NCI-H526 treated with DMSO at 0.1 percent for 48 hours (cell line): Measurements from ENCODE around the gene CFAP92.

Source experiments
- DNase-seq: peaks from one replicate; lab custom pipeline; 2025; lab: John Stamatoyannopoulos, UW

CFAP92 gene

GRCh38 chr3:129007792-129008191 lies 13.9 kb upstream of the CFAP92 start:
- no peak for DNase-seq

- no peak for DNase-seq
Measured at GRCh38 chr3:129006864-129007263, 13.0 kb upstream of the CFAP92 start.

- no peak for DNase-seq
Measured at GRCh38 chr3:129005526-129006303, 11.8 kb upstream of the CFAP92 start.

GRCh38 chr3:129004639-129005295 lies 10.9 kb upstream of the CFAP92 start:
- no peak for DNase-seq

- DNase-seq = peak; percentile 24
Measured at GRCh38 chr3:129003578-129004112, 9.8 kb upstream of the CFAP92 start.

- no peak for DNase-seq
Measured at GRCh38 chr3:129002573-129003569, 9.0 kb upstream of the CFAP92 start.

- no peak for DNase-seq
Measured at GRCh38 chr3:129001806-129002572, 8.1 kb upstream of the CFAP92 start.

GRCh38 chr3:129001101-129001805 lies 7.4 kb upstream of the CFAP92 start, which contains the start of gene EFCC1:
Gene EFCC1, plus strand, starts transcription at chr3:129001304. Its CDS starts 325 bp downstream, at chr3:129001629.
- no peak for DNase-seq

- no peak for DNase-seq
Measured at GRCh38 chr3:129000742-129001100, 6.8 kb upstream of the CFAP92 start.

- no peak for DNase-seq
Measured at GRCh38 chr3:128999102-128999501, 5.2 kb upstream of the CFAP92 start.

- no peak for DNase-seq
Measured at GRCh38 chr3:128998561-128998960, 4.7 kb upstream of the CFAP92 start.

- DNase-seq = no peak
Measured at GRCh38 chr3:128997486-128998133, 3.7 kb upstream of the CFAP92 start.

GRCh38 chr3:128996726-128997125 lies 2.9 kb upstream of the CFAP92 start:
- DNase-seq = no peak

GRCh38 chr3:128996200-128996599 lies 2.3 kb upstream of the CFAP92 start:
- no peak for DNase-seq

- no peak for DNase-seq
Measured at GRCh38 chr3:128995737-128996136, 1.9 kb upstream of the CFAP92 start.

GRCh38 chr3:128994581-128995546 lies 988 bp upstream of the CFAP92 start:
- DNase-seq = no peak

- no peak for DNase-seq
Measured at GRCh38 chr3:128994173-128994512, 267 bp upstream of the CFAP92 start.

GRCh38 chr3:128992926-128993460 lies 883 bp downstream of the CFAP92 start:
- no peak for DNase-seq
